H9 (cell line): ENCODE results near the gene THOC7. TPM values are rescaled to one million over a fixed set of nuclear protein-coding genes. Genes with fewer than 3 reads are reported as not detected.

Experiments used
- DNase-seq: peaks from one replicate; pipeline ENCODE4 v3.0.0-alpha.2; 2017
- H2AFZ ChIP-seq: one replicate; pipeline ENCODE4 v1.6.1; 2013; ENCODE audit warnings: mild to moderate bottlenecking, low read length, control low read depth, moderate library complexity
- H2AK5ac ChIP-seq: 2 replicates; pipeline ENCODE4 v1.6.1; 2013; ENCODE audit warnings: low read length, control low read depth, mixed read lengths; ENCODE audit not compliant: insufficient read length
- H2BK120ac ChIP-seq: one replicate; pipeline ENCODE4 v1.6.1; 2013; ENCODE audit warnings: low read depth, mild to moderate bottlenecking, low read length, control low read depth, inconsistent platforms; ENCODE audit not compliant: poor library complexity, severe bottlenecking
- H2BK12ac ChIP-seq: 2 replicates; pipeline ENCODE4 v1.6.1; 2013; ENCODE audit warnings: low read length, control low read depth, mixed read lengths, low read depth; ENCODE audit not compliant: insufficient read length
- H2BK15ac ChIP-seq: 2 replicates; pipeline ENCODE4 v1.6.1; 2013; ENCODE audit warnings: low read depth, low read length, control low read depth
- H2BK20ac ChIP-seq: one replicate; pipeline ENCODE4 v1.6.1; 2013; ENCODE audit warnings: low read depth, mild to moderate bottlenecking, low read length, control low read depth, inconsistent platforms; ENCODE audit not compliant: poor library complexity, severe bottlenecking
- H2BK5ac ChIP-seq: 2 replicates; pipeline ENCODE4 v1.6.1; 2013; ENCODE audit warnings: low read length, control low read depth, mixed read lengths; ENCODE audit not compliant: insufficient read length
- H3K14ac ChIP-seq: 2 replicates; pipeline ENCODE4 v1.6.1; 2013; ENCODE audit warnings: low read length, control low read depth; ENCODE audit not compliant: insufficient read depth
- H3K18ac ChIP-seq: 2 replicates; pipeline ENCODE4 v1.6.1; 2013; ENCODE audit warnings: low read depth, mild to moderate bottlenecking, mixed read lengths, low read length, control low read depth; ENCODE audit not compliant: insufficient read length
- H3K23ac ChIP-seq: 2 replicates; pipeline ENCODE4 v1.6.1; 2013; ENCODE audit warnings: low read length, control low read depth, mixed read lengths, low read depth; ENCODE audit not compliant: insufficient read length
- H3K23me2 ChIP-seq: 2 replicates; pipeline ENCODE4 v1.6.1; 2013; ENCODE audit warnings: low read depth, mild to moderate bottlenecking, mixed read lengths, low read length, control low read depth; ENCODE audit not compliant: insufficient read length, poor library complexity, severe bottlenecking
- H3K27ac ChIP-seq: 2 replicates; pipeline ENCODE4 v1.5.1; 2013; ENCODE audit warnings: low read length, control low read depth, mixed read lengths, low read depth; ENCODE audit not compliant: insufficient read length
- H3K27me3 ChIP-seq: 2 replicates; pipeline ENCODE4 v1.6.1; 2013; ENCODE audit warnings: low read length, control low read depth, inconsistent platforms; ENCODE audit not compliant: insufficient read depth
- H3K4ac ChIP-seq: 2 replicates; pipeline ENCODE4 v1.6.1; 2013; ENCODE audit warnings: low read depth, mild to moderate bottlenecking, control low read depth, inconsistent platforms, low read length, moderate library complexity
- H3K4me1 ChIP-seq: 2 replicates; pipeline ENCODE4 v1.6.1; 2013; ENCODE audit warnings: low read length, control low read depth, inconsistent platforms; ENCODE audit not compliant: insufficient read depth
- H3K4me2 ChIP-seq: 2 replicates; pipeline ENCODE4 v1.6.1; 2013; ENCODE audit warnings: low read length, control low read depth, mixed read lengths; ENCODE audit not compliant: insufficient read length, insufficient read depth
- H3K56ac ChIP-seq: 2 replicates; pipeline ENCODE4 v1.6.1; 2013; ENCODE audit warnings: low read depth, mild to moderate bottlenecking, mixed read lengths, low read length, control low read depth; ENCODE audit not compliant: insufficient read length
- H3K79me1 ChIP-seq: 2 replicates; pipeline ENCODE4 v1.6.1; 2013; ENCODE audit warnings: low read depth, mild to moderate bottlenecking, moderate library complexity, low read length, control low read depth, inconsistent platforms; ENCODE audit not compliant: insufficient read depth, poor library complexity, severe bottlenecking
- H3K79me2 ChIP-seq: 2 replicates; pipeline ENCODE4 v1.6.1; 2013; ENCODE audit warnings: low read length, control low read depth, inconsistent platforms; ENCODE audit not compliant: insufficient read depth
- H3K9ac ChIP-seq: 2 replicates; pipeline ENCODE4 v1.6.1; 2013; ENCODE audit warnings: low read length, control low read depth, mixed read lengths; ENCODE audit not compliant: insufficient read length; ENCODE audit errors: extremely low read depth
- H3K9me3 ChIP-seq: one replicate; pipeline ENCODE4 v1.6.1; 2013; ENCODE audit warnings: low read depth, low read length, inconsistent platforms; ENCODE audit not compliant: control insufficient read depth
- H3T11ph ChIP-seq: one replicate; pipeline ENCODE4 v1.6.1; 2013; ENCODE audit warnings: mild to moderate bottlenecking, low read length, control low read depth, inconsistent platforms
- H4K20me1 ChIP-seq: one replicate; pipeline ENCODE4 v1.6.1; 2013; ENCODE audit not compliant: control insufficient read depth, insufficient read length, insufficient read depth
- H4K5ac ChIP-seq: 2 replicates; pipeline ENCODE4 v1.6.1; 2013; ENCODE audit warnings: low read depth, mild to moderate bottlenecking, mixed read lengths, low read length, control low read depth; ENCODE audit not compliant: insufficient read length
- H4K8ac ChIP-seq: replicated peaks from 2 replicates; pipeline ENCODE4 v1.6.1; 2013; ENCODE audit warnings: low read length, control low read depth, mixed read lengths, low read depth; ENCODE audit not compliant: insufficient read length
- H4K91ac ChIP-seq: 2 replicates; pipeline ENCODE4 v1.6.1; 2013; ENCODE audit warnings: low read depth, mild to moderate bottlenecking, moderate library complexity, mixed read lengths, low read length, control low read depth; ENCODE audit not compliant: insufficient read length
- H3K27ac Mint-ChIP-seq, 3 experiments: 2 replicates in 2 of 3; 3 replicates in 1 of 3; pipeline ENCODE4 v1.8.0; 2020 to 2021; ENCODE audit warnings: mixed read lengths in 3 of 3, mild to moderate bottlenecking in 1 of 3, moderate library complexity in 1 of 3
- H3K27me3 Mint-ChIP-seq: 2 replicates; pipeline ENCODE4 v1.8.0; 2021; ENCODE audit warnings: low read depth, mild to moderate bottlenecking, moderate library complexity, mixed read lengths
- H3K36me3 Mint-ChIP-seq, 3 experiments: 2 replicates in 2 of 3; 3 replicates in 1 of 3; pipeline ENCODE4 v1.8.0; 2020 to 2021; ENCODE audit warnings: low read depth in 3 of 3, mixed read lengths in 3 of 3; ENCODE audit not compliant: insufficient read depth in 1 of 3
- H3K4me1 Mint-ChIP-seq, 2 experiments: 2 replicates each; pipeline ENCODE4 v1.8.0; 2020; ENCODE audit warnings: mixed read lengths in 2 of 2
- H3K4me3 Mint-ChIP-seq, 2 experiments: 2 replicates in 1 of 2; 3 replicates in 1 of 2; pipeline ENCODE4 v1.8.0; 2020 to 2021; ENCODE audit warnings: mild to moderate bottlenecking in 2 of 2, mixed read lengths in 2 of 2, moderate library complexity in 1 of 2
- H3K9me3 Mint-ChIP-seq, 2 experiments: 2 replicates in 1 of 2; 3 replicates in 1 of 2; pipeline ENCODE4 v1.8.0; 2020; ENCODE audit warnings: mild to moderate bottlenecking in 2 of 2, mixed read lengths in 2 of 2, moderate library complexity in 1 of 2
- CTCF ChIP-seq: fragments of 200-600 bp; sonication (generic); conservative IDR thresholded peaks from 3 replicates; pipeline ENCODE4 v1.8.0; 2021; ENCODE audit warnings: antibody characterized with exemption, mild to moderate bottlenecking
- WGBS: extraction: QIAGEN DNeasy Blood & Tissue Kit; methylation state at CpG from one replicate; pipeline ENCODE4 v1.1.7; 2013; ENCODE audit warnings: missing lambda C conversion rate, low lambda C conversion rate, mixed read lengths; ENCODE audit not compliant: insufficient read length; ENCODE audit errors: extremely low coverage; 5-methylcytosine and 5-hydroxymethylcytosine counted together
- total RNA-seq: library from RNA; stranded (reverse); gene quantifications from 2 replicates; pipeline ENCODE4 v1.2.1, GENCODE V29; 2021

Gene THOC7
- total RNA-seq, 1 experiment from 2014 or later: 63.3 TPM

GRCh38 chr3:63861306-63861705 lies 2.3 kb downstream of the THOC7 start:
- Histone ChIP-seq H4K8ac (no peak overlapping the region), H3K9me3 (no peaks in the 10 kb centered on the region), H3K14ac (no peak overlapping the region), H2BK120ac (no peak overlapping the region), H3K9ac (no peak overlapping the region), H4K91ac (no peak overlapping the region), H3K79me2 (no peaks in the 10 kb centered on the region; the same call in 1 of the 2 replicates), H3K4me2 (no peak overlapping the region), H3K27ac (no peak overlapping the region), H3K56ac (no peak overlapping the region), H3T11ph (no peak overlapping the region), H3K18ac (no peak overlapping the region), H4K5ac (no peak overlapping the region), H3K4me1 (0 out of 2 replicates have a peak, but pooled peaks cover 2% of the 10 kb centered on the region), H2BK15ac (no peak overlapping the region), H3K27me3 (no peaks in the 10 kb centered on the region), H2BK12ac (no peak overlapping the region), H3K79me1 (no peaks in the 10 kb centered on the region), H3K23ac (no peak overlapping the region), H3K23me2 (peaks cover 16% of the 10 kb centered on the region), H2AK5ac (no peak overlapping the region), H2BK5ac (no peak overlapping the region), H4K20me1 (no peaks in the 10 kb centered on the region), H2AFZ (no peak overlapping the region), H3K4ac (no peak overlapping the region), H2BK20ac (no peak overlapping the region)
- WGBS: no CpG with 5 or more reads among the region's 5 CpGs
- Mint-ChIP-seq H3K4me3 (peak overlapping the region in 1 of 2 experiments; percentile 12; a peak in 2 of 5 replicates), H3K36me3 (peaks cover 0 to 8% (median 7%) of the 10 kb centered on the region in 3 experiments; a peak in 6 of 7 replicates), H3K9me3 (no peaks in the 10 kb centered on the region), H3K4me1 (peaks cover 65 to 66% of the 10 kb centered on the region in 2 experiments), H3K27me3 (peaks cover 1% of the 10 kb centered on the region; the same call in 1 of the 2 replicates), H3K27ac (peak overlapping the region in 1 of 3 experiments; percentile 41; a peak in 2 of 7 replicates)
- DNase-seq: peak; percentile 54
- no peak for TF ChIP-seq CTCF
